ENCODE measurements around the gene CRISP3.

Gene CRISP3

DNA sequence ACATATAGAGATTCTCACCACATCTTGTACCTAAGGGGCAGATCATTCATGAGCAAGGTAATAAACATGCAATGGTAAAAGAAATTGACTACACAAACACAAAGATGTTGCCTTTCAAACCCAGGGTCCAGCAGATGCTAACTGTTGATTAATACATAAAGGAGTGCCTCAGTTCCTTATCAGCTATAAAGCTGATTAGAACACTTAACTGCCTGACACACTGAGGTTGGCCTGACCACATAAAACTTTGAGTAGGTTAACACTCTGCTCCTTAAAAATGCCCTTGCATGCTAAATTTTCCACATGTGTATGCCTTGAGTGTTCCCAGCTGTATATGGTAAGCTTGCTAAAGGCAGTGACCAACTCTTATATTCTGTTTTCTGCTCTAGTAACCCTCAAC is 45.7 kb downstream of the CRISP3 start:
- H3K4me3 ChIP-seq (ENCODE audit: low read depth, low read length): no peak overlapping the region
- DNase-seq (ENCODE audit: low read depth): no peak
- TF ChIP-seq, protein P1, sequence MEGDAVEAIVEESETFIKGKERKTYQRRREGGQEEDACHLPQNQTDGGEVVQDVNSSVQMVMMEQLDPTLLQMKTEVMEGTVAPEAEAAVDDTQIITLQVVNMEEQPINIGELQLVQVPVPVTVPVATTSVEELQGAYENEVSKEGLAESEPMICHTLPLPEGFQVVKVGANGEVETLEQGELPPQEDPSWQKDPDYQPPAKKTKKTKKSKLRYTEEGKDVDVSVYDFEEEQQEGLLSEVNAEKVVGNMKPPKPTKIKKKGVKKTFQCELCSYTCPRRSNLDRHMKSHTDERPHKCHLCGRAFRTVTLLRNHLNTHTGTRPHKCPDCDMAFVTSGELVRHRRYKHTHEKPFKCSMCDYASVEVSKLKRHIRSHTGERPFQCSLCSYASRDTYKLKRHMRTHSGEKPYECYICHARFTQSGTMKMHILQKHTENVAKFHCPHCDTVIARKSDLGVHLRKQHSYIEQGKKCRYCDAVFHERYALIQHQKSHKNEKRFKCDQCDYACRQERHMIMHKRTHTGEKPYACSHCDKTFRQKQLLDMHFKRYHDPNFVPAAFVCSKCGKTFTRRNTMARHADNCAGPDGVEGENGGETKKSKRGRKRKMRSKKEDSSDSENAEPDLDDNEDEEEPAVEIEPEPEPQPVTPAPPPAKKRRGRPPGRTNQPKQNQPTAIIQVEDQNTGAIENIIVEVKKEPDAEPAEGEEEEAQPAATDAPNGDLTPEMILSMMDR (IDR thresholded peaks at IDR 0.05; ENCODE audit: control insufficient read depth, extremely low read depth, insufficient read depth): no peak

- TF ChIP-seq, protein P1 (IDR thresholded peaks at IDR 0.05; ENCODE audit: control insufficient read depth, extremely low read depth, insufficient read depth): no peak
- DNase-seq (ENCODE audit: low read depth): no peak
- H3K4me3 ChIP-seq (ENCODE audit: low read depth, low read length): no peak overlapping the region
Observed at GRCh38 chr6:49693512-49693911, 50.7 kb downstream of the CRISP3 start.

DNA sequence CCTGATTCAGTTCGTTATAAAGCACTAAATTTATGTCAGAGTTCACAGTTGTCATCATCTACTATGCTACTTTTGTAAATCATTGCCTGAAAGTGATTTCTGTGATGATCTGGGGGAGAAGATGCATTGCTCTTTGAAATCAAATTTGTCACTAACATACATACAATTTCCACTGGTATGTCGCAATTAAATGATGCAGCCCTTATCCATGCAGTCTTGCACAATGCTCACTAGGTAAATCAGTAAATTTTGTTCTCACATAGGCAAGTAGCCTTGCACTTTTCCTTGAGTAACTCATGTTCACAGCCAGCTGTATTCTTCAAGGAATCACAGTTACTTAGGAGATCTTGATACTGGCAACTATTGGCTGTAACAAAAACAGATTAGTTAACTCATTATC is 51.7 kb downstream of the CRISP3 start:
- TF ChIP-seq, protein P1 (IDR thresholded peaks at IDR 0.05; ENCODE audit: control insufficient read depth, extremely low read depth, insufficient read depth): no peak
- DNase-seq (ENCODE audit: low read depth): no peak
- H3K4me3 ChIP-seq (ENCODE audit: low read depth, low read length): no peak overlapping the region
